ENCODE measurements around the gene PQBP1.

DNA sequence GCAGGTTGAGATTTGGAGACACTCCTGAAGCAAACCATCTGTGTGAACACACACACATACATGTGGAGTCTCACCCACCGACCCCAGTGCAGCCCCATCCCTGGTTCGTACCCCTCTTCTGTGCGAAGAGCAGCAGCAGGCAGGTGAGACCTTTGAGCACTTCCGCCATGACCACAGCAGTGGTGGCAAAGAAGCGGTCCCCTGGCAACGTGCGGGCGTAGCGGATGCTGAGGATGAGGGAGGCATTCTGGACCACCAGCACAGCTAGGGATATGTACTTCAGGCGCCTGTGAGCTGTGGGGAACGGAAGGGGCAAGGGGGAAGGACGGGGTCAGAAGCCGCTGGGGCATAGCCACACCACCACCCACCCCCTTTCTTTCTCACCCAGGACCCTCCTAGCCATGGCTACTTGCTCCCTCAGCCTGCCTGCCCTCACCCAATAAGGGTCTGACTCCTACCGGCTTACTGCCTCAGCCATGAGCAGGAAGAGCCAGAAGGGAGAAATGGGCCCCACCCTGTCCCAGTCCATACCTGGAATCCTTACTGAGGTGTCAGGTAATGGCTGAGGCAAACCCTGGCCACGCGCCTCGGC, 12.1 kb downstream of the PQBP1 start:
- TF ChIP-seq, protein P1, sequence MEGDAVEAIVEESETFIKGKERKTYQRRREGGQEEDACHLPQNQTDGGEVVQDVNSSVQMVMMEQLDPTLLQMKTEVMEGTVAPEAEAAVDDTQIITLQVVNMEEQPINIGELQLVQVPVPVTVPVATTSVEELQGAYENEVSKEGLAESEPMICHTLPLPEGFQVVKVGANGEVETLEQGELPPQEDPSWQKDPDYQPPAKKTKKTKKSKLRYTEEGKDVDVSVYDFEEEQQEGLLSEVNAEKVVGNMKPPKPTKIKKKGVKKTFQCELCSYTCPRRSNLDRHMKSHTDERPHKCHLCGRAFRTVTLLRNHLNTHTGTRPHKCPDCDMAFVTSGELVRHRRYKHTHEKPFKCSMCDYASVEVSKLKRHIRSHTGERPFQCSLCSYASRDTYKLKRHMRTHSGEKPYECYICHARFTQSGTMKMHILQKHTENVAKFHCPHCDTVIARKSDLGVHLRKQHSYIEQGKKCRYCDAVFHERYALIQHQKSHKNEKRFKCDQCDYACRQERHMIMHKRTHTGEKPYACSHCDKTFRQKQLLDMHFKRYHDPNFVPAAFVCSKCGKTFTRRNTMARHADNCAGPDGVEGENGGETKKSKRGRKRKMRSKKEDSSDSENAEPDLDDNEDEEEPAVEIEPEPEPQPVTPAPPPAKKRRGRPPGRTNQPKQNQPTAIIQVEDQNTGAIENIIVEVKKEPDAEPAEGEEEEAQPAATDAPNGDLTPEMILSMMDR (IDR thresholded peaks at IDR 0.05), result no peak
- no peak for TF ChIP-seq POLR2A (IDR thresholded peaks at IDR 0.05)

Data from prostate gland (tissue), 2 donors.